Fibroblast of gingiva (primary cell): ENCODE results near the gene MTG1.

Experiments
- DNase-seq: peaks from one replicate; pipeline ENCODE4 v3.0.0-alpha.2; 2011; ENCODE audit warnings: low read depth

MTG1 gene

DNA sequence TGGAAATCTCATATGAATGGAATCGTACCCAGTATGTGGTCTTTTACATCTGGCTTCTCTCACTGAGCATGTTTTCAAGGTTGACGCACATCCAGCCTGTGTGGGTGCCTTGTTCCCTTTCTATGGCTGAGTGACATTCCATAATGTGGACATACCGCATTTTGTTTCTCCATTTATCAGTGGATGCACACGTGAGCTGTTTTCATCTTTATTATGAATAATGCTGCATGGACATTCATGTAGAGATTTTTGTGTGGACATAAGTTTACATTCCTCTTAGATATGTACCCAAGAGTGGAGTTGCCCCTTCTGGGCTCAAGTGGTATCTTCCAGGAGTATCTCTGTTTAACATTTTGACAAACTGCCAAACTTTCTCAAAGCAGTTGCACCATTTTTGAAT lies 58.5 kb downstream of the MTG1 start:
- no peak for DNase-seq

DNA sequence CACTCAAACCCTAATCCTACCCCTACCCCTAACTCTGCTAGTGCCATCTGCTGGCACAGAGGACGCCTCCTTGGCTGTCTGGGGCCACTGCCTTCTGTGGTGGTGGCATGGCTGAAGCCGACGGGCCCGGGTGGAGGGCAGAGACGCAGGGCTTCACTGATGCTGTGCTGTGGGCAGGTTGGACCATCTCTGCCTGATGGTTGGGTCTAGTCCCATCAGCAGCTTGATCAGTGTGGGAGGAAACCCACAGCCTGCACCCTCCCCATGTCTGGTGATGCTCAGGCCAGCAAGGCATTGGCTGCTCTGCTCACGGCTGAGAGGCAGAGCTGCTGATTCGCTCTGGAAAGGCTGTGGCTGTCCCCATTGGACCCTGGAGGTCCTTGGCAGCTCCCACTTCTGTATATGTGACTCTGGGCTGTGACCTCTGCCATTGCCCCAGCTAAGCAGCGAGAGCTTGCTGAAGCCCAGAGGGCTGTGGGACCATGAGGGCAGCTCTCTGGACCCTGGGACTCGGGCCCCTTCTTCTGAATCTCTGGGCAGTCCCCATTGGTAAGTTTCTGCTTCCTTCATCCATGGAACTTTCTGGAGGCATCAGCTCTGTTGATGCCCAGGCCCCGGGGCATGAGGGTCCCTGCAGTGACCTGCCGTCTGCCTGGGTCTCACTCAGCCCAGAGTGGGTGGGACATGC lies 59.7 kb downstream of the MTG1 start, which contains the start of gene SCART1:
Gene SCART1, plus strand, starts transcription at position 430 of the 688 bp plus-strand sequence. Its CDS starts 53 bp downstream, at position 483.
- no peak for DNase-seq

DNA sequence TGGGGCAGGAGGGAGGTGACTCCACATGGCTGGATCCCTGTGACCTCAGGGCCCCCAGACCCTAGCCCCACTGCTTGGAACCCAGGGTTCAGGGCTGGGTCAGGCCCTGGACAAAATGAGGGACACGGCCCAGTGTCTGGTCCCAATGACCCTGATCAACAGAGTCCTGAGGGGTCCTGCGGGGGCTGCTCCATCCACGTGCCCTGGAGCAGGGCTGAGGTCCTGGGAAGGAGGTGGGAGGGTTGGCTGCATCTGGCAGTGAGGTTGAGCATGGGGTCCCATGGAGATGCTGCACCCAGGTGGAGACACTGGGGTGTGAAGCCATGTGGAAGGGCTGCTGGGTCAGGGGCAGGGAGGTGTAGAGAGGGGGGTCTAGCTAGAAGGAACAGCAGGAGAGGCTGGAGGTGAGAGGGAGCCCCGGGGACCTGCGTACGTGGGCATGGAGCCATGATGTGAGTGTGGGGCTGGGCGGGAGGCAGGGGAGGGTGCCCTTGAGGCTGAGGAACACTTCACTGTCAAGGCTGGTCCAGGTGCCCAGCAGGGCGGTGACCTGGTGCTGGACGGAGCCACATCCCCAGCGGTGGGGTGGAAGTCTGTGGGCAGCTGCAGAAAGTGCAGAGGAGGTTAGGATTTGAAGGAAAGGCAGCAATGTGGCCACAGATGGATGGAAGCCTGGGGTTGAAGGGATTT lies 60.4 kb downstream of the MTG1 start:
- DNase-seq = no peak

DNA sequence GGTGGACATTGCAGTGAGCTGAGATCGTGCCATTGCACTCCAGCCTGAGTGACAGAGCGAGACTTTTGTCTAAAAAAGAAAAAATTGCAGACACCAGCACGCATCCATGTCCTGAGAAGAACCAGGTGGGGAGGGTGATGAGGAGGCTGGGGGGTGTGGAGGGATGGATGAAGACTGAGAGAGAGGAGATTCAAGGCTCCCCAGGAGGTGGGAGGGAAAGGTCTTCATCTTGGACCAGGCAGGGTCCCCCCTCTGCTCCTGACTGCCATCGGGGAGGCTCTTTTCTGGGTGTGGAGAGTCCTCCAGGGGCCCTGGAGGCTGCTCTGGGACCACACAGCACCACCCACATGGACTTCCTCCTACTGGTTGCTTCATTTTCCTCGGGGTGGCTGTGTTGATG lies 61.2 kb downstream of the MTG1 start:
- no peak for DNase-seq

DNA sequence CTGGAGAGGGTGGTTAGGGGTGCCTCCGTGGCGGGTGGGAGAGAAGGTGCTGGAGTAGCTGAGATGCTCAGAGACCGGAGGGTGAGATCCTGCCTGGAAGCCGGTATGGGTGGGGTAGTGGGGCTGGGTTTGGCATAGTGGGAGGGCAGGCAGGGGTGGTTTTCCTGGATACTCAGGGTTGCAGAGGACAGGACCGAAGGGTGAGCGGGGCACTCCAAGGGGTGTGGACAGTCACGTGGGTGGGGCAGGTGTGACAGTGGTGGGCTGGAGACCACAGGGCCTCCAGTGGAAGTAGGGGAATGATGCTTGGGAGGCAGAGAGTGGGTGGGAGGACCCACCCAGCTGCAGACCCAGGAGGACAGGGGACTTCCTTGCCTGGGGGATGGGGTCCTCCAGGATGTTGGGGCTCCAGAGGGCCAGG lies 61.7 kb downstream of the MTG1 start:
- DNase-seq = no peak

DNA sequence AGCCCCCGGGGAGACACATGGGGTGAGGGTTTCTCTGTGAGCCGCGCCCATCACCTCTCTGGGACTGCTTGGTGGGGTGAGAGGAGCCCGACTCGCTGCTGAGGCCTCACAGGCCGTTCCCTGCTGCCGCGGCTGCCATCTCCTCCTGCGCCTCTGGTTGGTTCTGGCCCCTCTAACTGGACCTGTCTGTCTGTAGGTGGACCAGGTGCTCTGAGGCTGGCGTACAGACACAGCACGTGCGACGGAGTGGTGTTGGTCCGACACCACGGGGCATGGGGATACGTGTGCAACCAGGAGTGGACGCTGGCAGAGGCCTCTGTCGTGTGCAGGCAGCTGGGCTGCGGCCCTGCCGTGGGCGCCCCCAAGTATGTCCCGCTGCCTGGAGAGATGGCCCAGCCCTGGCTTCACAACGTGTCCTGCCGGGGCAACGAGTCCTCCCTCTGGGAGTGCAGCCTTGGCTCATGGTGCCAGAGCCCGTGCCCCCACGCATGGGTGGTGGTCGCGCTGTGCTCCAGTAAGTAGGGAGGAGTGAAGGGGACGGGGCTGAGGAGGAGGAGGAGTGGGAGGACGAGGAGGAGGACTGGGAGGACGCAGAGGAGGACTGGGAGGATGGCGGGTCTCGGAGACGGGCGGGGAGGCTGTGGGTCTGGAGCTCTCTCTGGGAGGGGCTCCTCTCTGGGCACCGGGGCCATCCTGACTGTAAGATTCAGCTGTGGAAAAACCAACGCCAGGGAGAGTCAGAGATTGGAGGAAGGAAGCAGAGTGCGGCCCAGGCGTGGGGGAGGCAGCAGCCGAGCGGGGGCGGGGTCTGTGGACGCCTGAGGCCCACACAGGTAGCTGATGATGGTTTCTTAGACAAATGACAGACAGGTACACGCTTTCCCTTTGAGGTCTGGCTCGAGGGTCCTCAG lies 62.3 kb downstream of the MTG1 start:
- no peak for DNase-seq

DNA sequence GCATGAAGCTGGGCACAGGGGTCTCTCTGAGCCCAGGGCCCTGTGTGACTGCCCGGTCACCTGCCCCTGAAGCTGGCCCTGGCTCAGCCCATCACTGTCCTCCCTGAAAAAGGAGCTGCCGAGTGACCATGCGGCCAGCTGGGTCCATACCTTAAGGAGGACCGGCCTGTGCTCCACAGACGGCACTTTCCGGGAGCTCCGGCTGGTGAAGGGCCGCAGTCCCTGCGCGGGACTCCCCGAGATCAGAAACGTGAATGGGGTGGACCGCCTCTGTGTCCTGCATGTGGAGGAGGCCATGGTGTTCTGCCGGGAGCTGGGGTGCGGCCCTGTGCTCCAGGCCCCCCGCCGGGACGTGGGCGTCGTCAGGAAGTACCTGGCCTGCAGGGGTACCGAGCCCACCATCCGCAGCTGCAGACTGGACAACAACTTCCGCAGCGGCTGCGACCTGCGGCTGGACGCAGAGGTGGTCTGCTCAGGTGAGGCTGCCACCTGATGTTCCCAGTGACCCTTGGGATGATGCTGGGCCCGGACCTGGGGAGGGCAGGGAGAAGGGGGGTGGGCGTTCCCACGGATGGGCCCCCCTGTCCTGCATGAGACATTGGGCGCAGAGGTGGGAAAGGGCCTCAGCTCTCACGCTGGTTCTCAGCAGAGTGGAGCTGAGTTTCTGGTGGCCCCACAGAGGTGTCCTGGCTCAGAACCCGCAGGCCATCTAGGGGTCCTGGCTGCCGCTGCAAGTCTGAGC lies 63.3 kb downstream of the MTG1 start:
- DNase-seq = no peak

DNA sequence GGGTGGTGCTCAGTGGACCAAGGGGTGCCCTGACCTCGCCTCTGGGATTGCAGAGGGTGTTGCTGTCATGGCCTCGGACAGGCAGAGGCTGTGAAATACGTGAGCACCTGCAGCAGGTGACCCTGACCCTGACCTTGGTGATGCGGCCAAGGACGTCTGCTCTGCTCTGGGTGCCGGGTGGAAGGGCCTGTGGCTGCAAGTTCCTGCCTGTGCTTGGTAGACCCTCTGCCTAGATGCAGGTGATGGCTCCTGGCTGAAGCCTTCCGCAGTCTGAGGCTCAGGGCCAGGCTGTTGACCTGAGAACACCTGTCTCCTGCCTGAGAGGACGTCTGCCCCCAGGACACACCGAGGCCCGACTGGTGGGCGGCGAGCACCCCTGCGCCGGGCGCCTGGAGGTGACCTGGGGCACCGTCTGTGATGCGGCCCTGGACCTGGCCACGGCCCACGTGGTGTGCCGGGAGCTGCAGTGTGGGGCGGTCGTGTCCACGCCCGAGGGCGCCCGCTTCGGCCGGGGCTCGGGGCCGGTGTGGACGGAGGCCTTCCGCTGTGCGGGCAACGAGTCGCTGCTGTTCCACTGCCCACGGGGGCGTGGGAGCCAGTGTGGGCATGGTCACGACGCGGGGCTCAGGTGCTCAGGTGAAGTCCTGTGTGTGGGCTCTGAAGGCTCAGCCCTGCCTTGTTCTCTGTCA lies 64.2 kb downstream of the MTG1 start:
- DNase-seq = no peak

DNA sequence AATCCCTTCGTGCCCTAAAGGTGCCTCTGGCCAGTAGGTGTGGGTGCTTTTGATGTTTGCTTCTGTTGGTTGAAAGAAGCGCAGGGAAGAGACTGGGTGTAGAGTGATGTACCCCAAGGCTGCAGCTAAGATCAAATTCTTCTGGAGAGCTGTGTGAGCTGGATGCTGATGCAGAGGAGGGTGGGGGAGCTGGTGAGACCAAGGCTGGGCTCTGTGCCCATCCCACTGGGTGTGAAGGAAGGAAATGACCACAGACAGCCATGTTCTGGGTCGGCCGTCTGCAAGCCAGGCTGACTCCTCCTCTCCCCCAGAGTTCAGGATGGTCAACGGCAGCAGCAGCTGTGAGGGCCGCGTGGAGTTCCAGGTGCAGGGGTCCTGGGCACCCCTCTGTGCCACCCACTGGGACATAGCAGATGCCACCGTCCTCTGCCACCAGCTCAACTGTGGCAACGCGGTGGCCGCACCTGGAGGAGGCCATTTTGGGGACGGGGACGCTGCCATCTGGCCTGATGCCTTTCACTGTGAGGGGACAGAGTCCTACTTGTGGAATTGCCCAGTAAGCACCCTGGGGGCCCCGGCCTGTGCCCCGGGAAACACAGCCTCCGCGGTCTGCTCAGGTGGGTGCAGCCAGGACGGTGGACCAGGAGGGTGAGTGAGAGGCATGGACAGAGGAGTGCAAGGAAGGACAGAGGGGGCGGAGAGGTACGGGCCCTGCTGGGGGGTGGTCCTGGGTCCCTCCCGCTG lies 64.9 kb downstream of the MTG1 start:
- DNase-seq = no peak

DNA sequence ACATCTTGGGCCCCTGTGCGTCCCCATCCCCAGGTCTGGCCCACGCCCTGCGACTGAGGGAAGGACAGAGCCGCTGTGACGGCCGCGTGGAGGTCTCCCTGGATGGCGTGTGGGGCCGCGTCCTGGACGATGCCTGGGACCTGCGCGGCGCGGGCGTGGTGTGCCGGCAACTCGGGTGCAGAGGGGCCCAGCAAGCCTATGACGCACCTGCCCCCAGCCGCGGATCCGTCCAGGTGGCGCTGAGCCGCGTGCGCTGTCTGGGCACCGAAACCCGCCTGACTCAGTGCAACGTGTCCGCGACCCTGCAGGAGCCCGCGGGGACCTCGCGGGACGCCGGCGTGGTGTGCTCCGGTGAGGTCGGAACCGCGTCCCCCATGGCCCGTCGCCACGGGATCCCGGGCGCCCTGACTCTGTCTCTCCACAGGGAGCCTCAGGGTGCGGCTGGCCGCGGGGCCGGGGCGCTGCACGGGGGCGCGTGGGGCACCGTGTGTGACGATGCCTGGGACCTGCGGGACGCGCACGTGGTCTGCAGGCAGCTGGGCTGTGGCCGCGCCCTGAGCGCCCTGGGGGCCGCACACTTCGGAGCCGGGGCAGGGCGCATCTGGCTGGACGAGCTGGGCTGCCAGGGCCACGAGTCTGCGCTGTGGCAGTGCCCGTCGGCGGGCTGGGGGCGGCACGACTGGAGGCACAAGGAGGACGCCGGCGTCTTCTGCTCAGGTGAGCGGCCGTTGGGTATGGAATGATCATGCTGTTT lies 65.7 kb downstream of the MTG1 start:
- DNase-seq = no peak

DNA sequence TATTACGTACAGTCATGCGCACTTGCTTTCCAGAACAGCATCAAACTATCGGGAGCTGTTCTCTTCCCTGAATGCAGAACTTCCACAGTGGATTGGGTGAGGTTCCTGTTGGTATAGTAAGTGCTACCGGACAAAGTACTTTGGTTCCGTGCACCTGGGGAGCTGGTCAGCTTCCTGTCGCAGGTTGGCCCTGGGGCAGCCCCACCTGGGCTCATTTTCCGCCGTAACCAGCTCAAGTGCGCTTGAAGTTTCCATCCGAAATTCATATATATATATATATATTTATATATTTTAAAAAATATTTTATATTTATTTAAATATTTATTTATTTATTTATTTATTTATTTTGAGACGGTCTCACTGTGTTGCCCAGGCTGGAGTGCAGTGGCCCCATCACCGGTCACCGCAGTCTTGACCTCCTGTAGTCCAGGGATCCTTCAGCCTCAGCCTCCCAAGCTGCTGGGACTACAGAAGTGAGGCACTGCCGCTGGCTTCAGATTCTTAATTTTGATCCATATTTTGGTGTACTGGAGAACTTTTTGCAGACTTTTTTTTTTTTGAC lies 66.3 kb downstream of the MTG1 start:
- DNase-seq = no peak

DNA sequence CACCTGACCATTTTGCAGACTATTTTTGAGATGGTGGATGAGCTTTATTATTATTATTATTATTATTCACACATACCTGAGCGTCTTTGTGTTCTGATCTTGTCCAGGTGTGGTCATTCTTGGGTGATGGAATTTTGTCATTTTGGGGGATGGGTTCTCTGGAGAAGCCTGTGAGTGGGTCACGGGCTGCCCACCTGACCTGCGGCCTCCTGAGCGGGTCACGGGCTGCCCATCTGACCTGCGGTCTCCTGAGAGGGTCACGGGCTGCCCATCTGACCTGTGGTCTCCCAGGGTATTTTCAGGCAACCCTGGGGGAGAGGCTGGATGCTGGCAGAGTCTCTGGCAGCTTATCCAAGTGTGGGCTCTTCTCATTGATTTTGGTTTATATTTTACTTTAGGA lies 67.1 kb downstream of the MTG1 start:
- DNase-seq = no peak

DNA sequence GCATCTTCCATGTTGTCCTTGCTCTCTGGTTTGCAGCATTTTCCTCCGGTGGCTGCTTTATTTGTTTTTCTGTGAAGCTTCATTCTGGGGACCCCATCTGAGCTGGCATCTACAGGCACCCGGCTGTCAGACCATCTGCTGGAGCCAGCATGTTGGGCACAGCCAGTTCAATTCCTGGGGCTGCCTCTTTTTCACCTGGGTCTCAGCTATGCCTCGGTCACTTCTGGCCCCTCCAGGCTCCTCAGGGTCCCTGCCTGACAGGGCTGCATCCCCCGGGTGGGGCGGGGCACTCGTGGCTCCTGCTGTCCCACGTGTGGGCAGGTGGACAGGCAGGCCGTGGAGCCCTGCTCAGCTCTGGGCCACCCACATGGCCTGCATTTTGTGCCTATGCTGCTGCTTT lies 67.9 kb downstream of the MTG1 start:
- no peak for DNase-seq

DNA sequence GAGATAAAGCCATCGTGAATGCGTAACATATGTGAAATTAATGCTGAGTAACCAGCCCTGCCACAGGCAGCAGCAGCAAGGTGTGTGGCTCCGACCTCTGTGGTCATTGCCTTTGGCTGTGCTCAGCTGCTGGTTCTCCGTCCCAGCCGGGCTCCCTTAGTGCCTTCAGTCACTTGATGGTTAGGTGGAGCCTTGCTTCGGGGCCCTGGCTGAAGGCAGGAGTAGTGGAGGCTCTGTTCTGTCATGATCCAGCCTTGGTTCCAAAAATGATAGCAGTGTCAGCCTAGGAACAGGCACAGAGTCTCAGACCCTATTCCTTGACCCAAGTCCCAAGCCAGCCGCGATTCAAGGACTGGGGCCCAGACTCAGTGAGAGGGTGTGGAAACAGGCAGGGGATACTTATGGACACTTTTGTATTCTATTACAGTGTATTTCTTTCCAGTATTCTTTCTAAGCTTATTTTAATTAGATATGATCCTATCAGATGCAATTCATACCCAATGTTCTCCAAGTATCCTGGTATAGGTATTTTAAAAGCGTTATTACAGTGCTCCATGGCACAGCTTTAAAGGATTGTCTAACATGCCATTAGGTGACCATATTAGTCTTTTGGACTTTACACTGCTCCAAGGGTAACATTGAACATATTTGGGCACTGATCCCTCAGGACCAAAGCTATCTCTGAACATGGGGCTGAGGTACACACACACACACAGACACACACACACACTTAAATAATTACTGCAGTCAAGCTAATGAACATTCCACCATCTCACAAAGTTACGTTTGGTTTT lies 68.8 kb downstream of the MTG1 start:
- DNase-seq = no peak

DNA sequence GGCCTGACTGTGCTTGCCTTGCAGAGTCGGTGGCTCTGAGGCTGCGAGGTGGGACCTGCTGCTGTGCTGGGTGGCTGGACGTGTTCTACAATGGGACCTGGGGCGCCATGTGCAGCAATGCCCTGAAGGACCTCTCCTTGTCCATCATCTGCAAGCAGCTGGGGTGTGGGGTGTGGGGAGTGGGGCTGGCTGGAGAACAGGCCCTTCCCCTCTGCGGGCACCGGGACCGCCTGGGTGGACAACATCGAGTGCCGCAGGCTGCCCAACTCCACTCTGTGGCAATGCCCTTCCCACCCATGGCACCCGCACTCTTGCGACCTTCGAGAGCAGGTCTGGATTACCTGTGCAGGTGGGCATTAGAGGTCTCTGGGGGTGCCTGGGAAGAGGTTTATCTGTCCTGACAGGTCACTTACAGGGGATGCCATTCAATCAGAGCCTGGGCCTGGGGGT lies 70.7 kb downstream of the MTG1 start:
- no peak for DNase-seq

DNA sequence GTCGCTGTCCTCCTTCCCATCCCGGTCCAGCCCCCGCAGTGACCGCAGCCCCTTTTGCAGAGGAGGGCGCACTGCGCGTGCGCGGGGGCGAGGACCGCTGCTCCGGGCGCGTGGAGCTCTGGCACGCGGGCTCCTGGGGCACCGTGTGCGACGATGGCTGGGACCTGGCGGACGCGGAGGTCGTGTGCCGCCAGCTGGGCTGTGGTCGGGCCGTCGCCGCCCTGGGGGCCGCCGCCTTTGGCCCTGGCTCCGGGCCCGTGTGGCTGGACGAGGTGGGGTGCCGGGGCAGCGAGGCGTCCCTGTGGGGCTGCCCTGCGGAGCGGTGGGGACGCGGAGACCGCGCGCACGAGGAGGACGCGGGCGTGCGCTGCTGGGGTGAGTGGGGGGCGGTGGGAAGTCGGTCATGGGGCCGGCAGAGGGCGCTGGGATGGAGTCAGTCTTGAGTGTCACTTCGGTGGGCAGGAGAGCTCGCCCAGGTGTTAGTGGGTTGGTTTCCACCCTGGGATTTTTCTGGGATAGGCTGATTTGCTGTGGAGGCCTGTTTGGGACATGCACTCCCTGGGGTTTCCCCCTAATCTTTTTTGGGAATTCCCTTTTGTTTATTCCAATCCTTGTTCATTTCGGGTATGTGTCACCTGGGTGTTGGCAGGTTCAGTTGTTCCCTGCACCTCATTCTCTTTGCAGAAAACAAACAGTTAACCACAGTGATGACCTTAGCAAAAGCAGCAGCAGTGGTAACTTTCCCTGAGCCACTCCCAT lies 71.4 kb downstream of the MTG1 start:
- DNase-seq = no peak

DNA sequence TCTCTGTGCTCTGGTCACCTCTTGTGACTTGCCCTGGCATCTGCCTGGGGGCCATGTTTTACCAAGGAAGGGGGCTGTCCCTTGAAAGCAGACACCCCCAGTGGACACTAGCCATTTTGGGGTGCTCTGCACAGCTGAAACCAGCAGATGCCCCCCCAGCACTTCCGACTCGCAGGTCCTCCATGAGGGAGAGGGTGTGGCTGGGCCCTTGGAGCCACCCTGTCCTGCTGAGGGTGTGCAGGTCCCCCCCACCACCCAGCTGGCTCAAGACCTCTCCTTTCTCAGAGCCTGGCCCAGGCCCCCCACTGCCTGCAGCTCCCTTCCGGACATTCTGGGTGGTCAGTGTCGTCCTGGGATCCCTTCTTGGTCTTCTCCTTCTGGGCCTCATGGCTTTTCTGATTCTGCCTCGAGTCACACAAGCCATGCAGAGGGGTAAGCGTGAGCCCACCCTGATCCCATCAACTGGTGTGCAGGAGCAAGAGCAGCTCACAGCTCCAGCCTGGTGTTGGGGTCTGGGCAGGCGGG lies 72.1 kb downstream of the MTG1 start:
- DNase-seq = no peak
